GM12891 (cell line): ENCODE measurements around the gene FILIP1L.

Experiments used
- PAX5 ChIP-seq: IDR thresholded peaks from 2 replicates; pipeline ENCODE4 v1.6.1; 2011; ENCODE audit warnings: low read length, moderate library complexity, mild to moderate bottlenecking; ENCODE audit not compliant: insufficient read depth, severe bottlenecking
- POLR2A ChIP-seq: IDR thresholded peaks from 2 replicates; pipeline ENCODE4 v1.6.1; 2011; ENCODE audit warnings: low read depth, low read length, control low read depth
- POLR2AphosphoS5 ChIP-seq: IDR thresholded peaks from 2 replicates; pipeline ENCODE4 v1.6.1; 2011; ENCODE audit warnings: low read depth, low read length, control low read depth
- SPI1 ChIP-seq: IDR thresholded peaks from 2 replicates; pipeline ENCODE4 v1.6.1; 2011; ENCODE audit warnings: low read depth, low read length, control low read depth
- TAF1 ChIP-seq: IDR thresholded peaks from 2 replicates; pipeline ENCODE4 v1.6.1; 2011; ENCODE audit warnings: low read depth, low read length, control low read depth

DNA sequence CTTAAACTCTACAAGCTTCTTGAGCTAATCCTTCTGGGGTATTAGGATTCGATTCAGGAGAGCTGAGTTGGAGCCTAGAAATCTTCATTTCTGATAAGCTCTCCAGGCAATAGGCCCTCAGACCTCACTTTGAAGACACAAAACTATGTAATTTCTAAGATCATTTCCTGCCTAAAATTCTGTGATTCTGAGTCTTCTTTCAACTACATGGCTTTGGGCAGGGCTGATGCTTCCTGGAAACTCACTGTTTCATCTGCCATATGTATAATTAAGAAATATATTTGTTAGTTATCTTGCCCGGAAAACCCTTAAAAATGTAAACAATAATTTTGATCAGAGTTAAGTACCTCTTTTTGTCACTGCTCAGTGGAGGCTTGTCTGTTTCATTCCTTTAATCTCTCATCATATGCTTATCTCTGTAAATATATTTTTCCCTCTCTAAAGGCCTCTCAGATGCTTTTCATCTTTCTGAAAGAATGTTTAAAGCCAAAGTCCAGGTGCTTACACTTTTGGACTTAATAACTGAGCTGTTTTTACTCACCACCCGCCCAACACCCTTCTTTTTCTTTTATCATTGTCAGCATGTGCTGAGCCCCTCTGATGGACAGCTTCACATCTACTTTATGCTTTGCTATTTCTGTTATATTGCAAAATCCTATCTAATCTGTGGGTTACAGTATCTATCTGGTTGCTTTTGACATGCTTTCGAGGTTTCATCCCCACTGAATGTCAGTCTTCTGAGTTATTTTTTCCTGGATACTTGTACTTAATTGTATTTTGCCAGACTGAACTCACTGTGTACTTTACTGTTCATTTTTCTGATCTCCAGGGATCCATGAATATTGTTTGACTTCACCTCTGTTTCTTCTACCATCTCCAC lies 38.2 kb downstream of the FILIP1L start:
- TF ChIP-seq POLR2A (no peak), TAF1 (no peak), POLR2AphosphoS5 (no peak), PAX5 (no peak), SPI1 (no peak)
